WERI-Rb-1 (cell line): Measurements from ENCODE around the gene ADGRG6.

ENCODE experiments used
- DNase-seq: peaks from one replicate; pipeline ENCODE4 v3.0.0-alpha.2; 2020
- H3K27ac ChIP-seq: fragments of 250-450 bp; sonication (Bioruptor Pico); 2 replicates; pipeline ENCODE4 v1.5.1; 2020; ENCODE audit warnings: mild to moderate bottlenecking, moderate library complexity
- H3K27me3 ChIP-seq: fragments of 250-450 bp; sonication (Bioruptor Pico); 2 replicates; pipeline ENCODE4 v1.5.1; 2021; ENCODE audit warnings: mild to moderate bottlenecking, low read depth, moderate library complexity; ENCODE audit not compliant: insufficient read depth, severe bottlenecking
- H3K36me3 ChIP-seq: fragments of 250-450 bp; sonication (Bioruptor Pico); 2 replicates; pipeline ENCODE4 v1.5.1; 2020; ENCODE audit warnings: mild to moderate bottlenecking, moderate library complexity
- H3K4me3 ChIP-seq: 2 replicates; pipeline ENCODE4 v1.5.1; 2011; ENCODE audit warnings: low read depth, mild to moderate bottlenecking, control low read depth, low read length
- H3K9me3 ChIP-seq: fragments of 250-450 bp; sonication (Bioruptor Pico); 2 replicates; pipeline ENCODE4 v1.5.1; 2021; ENCODE audit warnings: mild to moderate bottlenecking, moderate library complexity; ENCODE audit not compliant: severe bottlenecking
- CTCF ChIP-seq: IDR thresholded peaks from 2 replicates; pipeline ENCODE4 v1.5.1; 2011; ENCODE audit warnings: low read depth, mild to moderate bottlenecking, control low read depth, inconsistent platforms, low read length

Gene ADGRG6

GRCh38 chr6:142395768-142396231 is 94.0 kb downstream of the ADGRG6 start:
- Histone ChIP-seq H3K9me3 (no peaks in the 10 kb centered on the region), H3K27ac (no peak overlapping the region), H3K4me3 (no peak overlapping the region), H3K27me3 (no peaks in the 10 kb centered on the region), H3K36me3 (no peaks in the 10 kb centered on the region)
- no peak for TF ChIP-seq CTCF
- no peak for DNase-seq

GRCh38 chr6:142398353-142398752 is 96.5 kb downstream of the ADGRG6 start:
- Histone ChIP-seq H3K27me3 (no peaks in the 10 kb centered on the region), H3K9me3 (no peaks in the 10 kb centered on the region), H3K36me3 (no peaks in the 10 kb centered on the region), H3K27ac (no peak overlapping the region), H3K4me3 (no peak overlapping the region)
- no peak for DNase-seq
- TF ChIP-seq CTCF = no peak

DNA sequence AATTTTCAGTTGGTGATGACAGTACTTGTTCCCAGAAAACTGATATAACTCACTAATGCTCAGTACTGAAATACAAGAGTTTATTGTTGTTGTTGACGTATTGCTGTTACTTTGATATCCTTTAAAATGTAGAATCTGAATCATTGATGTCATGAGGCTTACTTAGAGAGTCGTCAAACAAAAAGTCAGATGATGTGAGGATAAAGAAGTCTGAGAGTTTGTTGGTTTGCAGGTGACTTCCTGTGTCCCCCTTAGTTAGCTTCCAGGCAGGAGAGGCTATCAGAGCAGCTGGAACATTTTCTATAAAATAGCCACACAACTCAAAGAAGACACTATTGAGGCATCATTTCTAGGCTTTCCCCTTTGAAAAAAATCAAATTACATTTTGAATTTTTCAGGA is 97.9 kb downstream of the ADGRG6 start:
- H3K36me3 ChIP-seq = no peaks in the 10 kb centered on the region
- DNase-seq = no peak
- no peaks in the 10 kb centered on the region for H3K9me3 ChIP-seq
- no peak overlapping the region for H3K27ac ChIP-seq
- no peak overlapping the region for H3K4me3 ChIP-seq
- TF ChIP-seq CTCF = no peak
- no peaks in the 10 kb centered on the region for H3K27me3 ChIP-seq

DNA sequence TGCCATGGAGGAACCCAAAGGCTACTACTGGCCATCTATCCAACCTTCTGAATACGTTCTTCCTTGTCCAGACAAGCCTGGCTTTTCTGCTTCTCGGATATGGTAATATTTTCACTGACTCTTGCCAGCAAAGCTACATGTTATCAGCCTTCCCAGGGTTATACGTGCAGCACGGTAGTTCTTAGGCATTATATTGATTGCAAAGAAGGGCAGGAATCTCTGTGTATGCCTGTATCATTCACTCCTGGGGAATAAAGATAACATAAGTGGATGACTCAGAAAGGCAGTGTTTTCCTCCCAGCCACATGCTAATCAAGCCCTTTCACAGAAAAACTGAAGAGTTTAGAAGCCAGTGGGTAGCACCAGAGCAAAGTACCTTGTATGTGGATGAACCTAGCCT is 98.7 kb downstream of the ADGRG6 start:
- H3K27me3 ChIP-seq = no peaks in the 10 kb centered on the region
- H3K4me3 ChIP-seq = no peak overlapping the region
- no peak for TF ChIP-seq CTCF
- H3K9me3 ChIP-seq = no peaks in the 10 kb centered on the region
- H3K27ac ChIP-seq = no peak overlapping the region
- DNase-seq = no peak
- no peaks in the 10 kb centered on the region for H3K36me3 ChIP-seq

DNA sequence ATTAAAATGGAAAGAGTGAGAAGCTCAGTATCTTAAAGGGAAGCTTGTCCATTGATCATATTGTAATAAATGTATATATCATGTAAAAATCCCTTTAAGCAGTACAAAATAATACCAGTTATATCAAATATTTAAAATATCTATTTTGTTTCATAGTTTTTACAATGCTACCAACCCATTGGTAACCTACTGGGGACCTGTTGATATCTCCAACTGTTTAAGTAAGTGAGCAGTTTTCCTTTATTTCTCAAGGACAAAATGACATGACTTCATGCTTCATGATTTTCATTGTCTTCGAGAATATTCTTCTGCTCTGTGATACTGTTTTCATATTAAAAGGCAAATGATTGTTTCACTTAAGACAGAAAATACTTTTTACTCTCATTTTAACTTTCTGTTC is 100.0 kb downstream of the ADGRG6 start:
- Histone ChIP-seq H3K27ac (no peak overlapping the region), H3K27me3 (no peaks in the 10 kb centered on the region), H3K36me3 (no peaks in the 10 kb centered on the region), H3K9me3 (no peaks in the 10 kb centered on the region), H3K4me3 (no peak overlapping the region)
- no peak for TF ChIP-seq CTCF
- DNase-seq = no peak

DNA sequence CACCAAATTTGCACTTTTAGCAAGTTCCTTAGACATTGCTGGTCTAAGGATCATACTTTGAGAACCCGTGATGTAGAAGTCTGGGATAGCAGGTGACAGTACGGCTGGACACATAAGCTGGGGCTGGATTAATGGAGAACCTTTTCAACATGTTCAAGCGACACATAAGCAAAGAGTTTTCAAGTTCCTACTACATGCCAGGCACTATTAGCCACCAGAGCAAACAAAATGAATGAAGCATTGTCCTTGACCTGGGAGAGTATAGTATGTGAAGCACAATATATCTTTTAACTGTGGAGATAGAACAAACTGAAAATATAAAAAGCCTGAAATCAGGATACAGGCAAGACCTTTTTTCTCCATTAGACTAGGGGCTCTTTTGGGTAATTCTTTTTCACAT is 102.9 kb downstream of the ADGRG6 start:
- H3K27me3 ChIP-seq = no peaks in the 10 kb centered on the region
- TF ChIP-seq CTCF = no peak
- H3K36me3 ChIP-seq = no peaks in the 10 kb centered on the region
- no peak overlapping the region for H3K27ac ChIP-seq
- no peak overlapping the region for H3K4me3 ChIP-seq
- DNase-seq = no peak
- H3K9me3 ChIP-seq = no peaks in the 10 kb centered on the region
